BLaER1 (cell line): Measurements from ENCODE around the gene GPR25.

Experiments
- H3K27ac ChIP-seq: shearing (Covaris generic); formaldehyde crosslinking; 2 replicates; pipeline ENCODE4 v1.8.1; 2022
- H3K27me3 ChIP-seq: shearing (Covaris generic); formaldehyde crosslinking; 2 replicates; pipeline ENCODE4 v1.8.1; 2022
- H3K36me3 ChIP-seq: shearing (Covaris generic); formaldehyde crosslinking; 2 replicates; pipeline ENCODE4 v1.8.1; 2022
- H3K4me1 ChIP-seq: shearing (Covaris generic); formaldehyde crosslinking; 2 replicates; pipeline ENCODE4 v1.8.1; 2022
- H3K4me2 ChIP-seq: shearing (Covaris generic); formaldehyde crosslinking; 2 replicates; pipeline ENCODE4 v1.8.1; 2022
- H3K4me3 ChIP-seq: shearing (Covaris generic); formaldehyde crosslinking; 2 replicates; pipeline ENCODE4 v1.8.1; 2022
- H3K9ac ChIP-seq: shearing (Covaris generic); formaldehyde crosslinking; 2 replicates; pipeline ENCODE4 v1.8.1; 2022
- H3K9me3 ChIP-seq: shearing (Covaris generic); formaldehyde crosslinking; 2 replicates; pipeline ENCODE4 v1.8.1; 2022
- H4K20me1 ChIP-seq: shearing (Covaris generic); formaldehyde crosslinking; 2 replicates; pipeline ENCODE4 v1.8.1; 2022
- Cebpa-rat ChIP-seq: shearing (Covaris generic); IDR thresholded peaks from 2 replicates; pipeline ENCODE4 v1.8.1; 2022

The GPR25 gene

DNA sequence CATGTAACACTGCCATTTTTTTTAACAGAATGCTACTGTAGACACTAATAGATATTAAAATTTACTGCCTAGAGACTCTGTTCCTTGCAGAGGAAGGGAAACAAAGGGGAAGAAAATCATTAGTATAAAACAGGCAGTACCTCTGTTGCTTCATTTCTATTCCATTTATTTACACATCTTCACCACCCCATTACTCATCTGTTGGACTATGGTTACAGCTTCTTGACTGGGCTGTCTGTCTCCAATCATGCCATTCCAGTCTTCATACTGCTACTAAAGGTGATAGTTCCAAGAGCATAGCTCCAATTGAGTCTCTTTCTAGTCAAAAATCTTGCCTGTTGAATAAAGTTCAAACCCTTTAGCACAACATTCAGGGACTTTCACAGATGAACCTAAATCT, 22.2 kb upstream of the GPR25 start:
- Histone ChIP-seq H3K4me2 (no peak overlapping the region), H3K4me3 (no peak overlapping the region), H3K4me1 (no peaks in the 10 kb centered on the region), H3K27me3 (no peaks in the 10 kb centered on the region), H3K36me3 (peaks cover 41% of the 10 kb centered on the region), H3K27ac (no peak overlapping the region), H4K20me1 (no peaks in the 10 kb centered on the region), H3K9me3 (no peaks in the 10 kb centered on the region), H3K9ac (no peak overlapping the region)
- TF ChIP-seq Cebpa-rat, result no peak

DNA sequence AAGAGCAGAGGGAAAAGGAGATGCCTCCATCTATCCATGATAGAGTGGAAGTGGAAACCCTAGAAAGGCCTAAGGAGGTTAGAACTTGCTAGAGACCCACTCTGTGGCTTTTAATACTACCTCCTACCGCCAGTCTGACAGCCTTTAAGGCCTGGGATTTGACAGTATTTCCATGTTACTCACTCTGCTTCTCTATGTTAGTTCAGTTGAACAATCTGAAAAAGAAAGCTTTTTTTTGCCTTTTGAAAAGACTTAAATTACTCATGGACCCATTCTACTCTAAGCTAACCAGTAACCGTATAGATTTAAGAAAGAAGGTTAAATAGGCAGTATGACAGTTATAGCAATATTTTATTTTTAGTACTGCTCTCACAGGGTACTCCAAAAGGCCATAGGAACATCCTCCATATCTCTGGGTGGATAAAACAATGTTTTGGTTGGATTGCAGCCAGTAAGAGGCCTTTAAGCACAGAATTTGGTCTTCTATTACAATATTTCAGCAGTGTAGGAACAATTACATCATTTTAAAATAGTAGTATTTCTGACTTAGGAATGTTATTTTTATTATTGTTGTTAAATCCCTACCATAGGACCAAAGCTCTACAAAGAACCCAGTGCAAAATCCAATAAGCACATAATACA, 15.9 kb upstream of the GPR25 start:
- no peak for TF ChIP-seq Cebpa-rat
- H3K27ac ChIP-seq, result no peak overlapping the region
- H3K9ac ChIP-seq, result no peak overlapping the region
- H3K4me2 ChIP-seq, result no peak overlapping the region
- H3K9me3 ChIP-seq, result no peaks in the 10 kb centered on the region
- H4K20me1 ChIP-seq, result no peaks in the 10 kb centered on the region
- no peaks in the 10 kb centered on the region for H3K4me1 ChIP-seq
- H3K36me3 ChIP-seq, result peaks cover 26% of the 10 kb centered on the region
- H3K27me3 ChIP-seq, result no peaks in the 10 kb centered on the region
- H3K4me3 ChIP-seq, result no peak overlapping the region

DNA sequence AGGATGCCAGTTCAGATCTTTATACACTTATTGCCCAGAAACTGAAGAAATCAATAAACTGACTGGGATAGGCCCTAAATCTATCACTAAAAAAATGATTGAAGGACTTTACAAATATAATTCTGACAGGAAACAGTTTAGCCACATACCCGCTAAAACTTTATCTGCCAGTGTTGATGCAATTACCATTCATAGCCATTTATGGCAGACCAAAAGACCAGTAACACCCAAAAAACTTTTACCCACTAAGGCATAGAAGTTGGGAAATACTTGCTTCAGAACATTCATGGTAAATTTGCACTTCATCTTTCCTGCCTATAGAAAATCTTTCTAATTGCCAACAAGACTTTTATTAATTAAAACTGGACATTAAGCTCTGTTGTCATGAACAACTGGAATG, 15.0 kb upstream of the GPR25 start:
- Histone ChIP-seq H3K9me3 (no peaks in the 10 kb centered on the region), H3K4me2 (no peak overlapping the region), H4K20me1 (no peaks in the 10 kb centered on the region), H3K27me3 (no peaks in the 10 kb centered on the region), H3K4me1 (no peaks in the 10 kb centered on the region), H3K36me3 (peaks cover 29% of the 10 kb centered on the region), H3K27ac (no peak overlapping the region), H3K9ac (no peak overlapping the region), H3K4me3 (no peak overlapping the region)
- no peak for TF ChIP-seq Cebpa-rat

DNA sequence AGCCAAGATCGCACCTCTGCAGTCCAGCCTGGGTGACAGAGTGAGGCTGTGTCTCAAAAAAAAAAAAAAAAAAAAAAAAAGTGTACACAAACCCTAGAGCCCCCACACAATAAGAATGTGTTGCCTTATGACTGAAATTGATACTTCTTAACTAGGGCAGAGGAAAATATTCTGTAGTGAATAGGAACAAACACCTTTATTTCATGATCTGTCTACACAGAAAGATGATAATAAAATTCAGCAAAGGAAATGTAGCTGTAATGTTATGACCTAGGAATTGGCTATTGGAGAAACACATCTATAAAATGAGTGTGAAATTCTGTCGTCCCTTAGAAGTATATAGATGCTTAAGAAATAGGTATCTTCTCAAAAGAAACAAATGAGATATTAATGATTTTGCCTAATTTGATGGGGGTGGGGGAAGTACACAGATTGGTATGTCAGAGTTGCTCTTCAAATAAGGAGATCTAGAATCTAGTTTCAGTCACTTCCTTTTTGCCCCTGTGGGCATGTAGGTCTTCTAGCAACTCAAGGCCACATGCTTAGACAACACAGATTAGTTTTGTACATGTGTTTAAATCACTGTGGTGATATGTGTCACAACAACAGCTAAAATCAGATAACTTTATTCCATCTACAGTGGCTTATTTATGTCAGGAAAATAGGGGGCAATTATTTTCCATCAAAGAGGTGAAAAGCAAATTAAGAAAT, 10.7 kb upstream of the GPR25 start:
- H4K20me1 ChIP-seq, result no peaks in the 10 kb centered on the region
- no peak for TF ChIP-seq Cebpa-rat
- H3K9ac ChIP-seq, result no peak overlapping the region
- peaks cover 22% of the 10 kb centered on the region for H3K4me1 ChIP-seq
- no peak overlapping the region for H3K4me3 ChIP-seq
- peaks cover 19% of the 10 kb centered on the region; the same call in 1 of the 2 replicates for H3K36me3 ChIP-seq
- no peaks in the 10 kb centered on the region for H3K27me3 ChIP-seq
- H3K27ac ChIP-seq, result no peak overlapping the region
- no peaks in the 10 kb centered on the region for H3K9me3 ChIP-seq
- no peak overlapping the region for H3K4me2 ChIP-seq

DNA sequence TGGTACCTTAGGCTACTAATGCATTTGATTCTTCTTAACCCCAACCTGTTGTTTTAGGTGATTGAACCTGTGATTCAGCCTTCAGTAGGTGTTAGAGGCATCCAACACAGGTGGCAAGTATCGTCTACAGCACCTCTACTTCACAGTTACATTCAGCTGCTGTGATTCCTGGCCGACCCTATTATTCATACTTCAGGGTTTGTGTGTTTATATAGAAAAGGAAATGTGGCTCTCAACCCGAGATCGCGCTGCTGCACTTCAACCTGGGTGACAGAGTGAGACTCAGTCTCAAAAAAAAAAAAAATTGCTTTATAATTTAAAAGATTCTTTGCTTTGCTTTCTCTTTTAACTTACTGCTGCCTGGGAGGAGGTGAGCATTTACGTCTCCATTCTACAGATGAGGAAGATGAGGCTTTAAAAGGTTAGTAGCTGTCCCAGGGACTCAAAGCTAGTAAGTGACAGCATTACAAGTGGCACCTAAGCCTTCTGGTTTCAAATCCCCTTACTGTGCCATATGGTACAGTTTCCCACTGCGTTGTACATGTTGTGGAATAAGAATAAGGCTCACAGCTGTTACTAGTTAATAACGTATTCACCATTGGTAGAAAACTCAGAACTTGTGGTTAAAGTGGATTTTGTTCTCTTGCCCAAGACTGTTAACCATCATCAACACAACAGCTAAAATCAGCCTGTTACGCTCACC, 9.9 kb upstream of the GPR25 start:
- no peak for TF ChIP-seq Cebpa-rat
- peaks cover 24% of the 10 kb centered on the region for H3K4me1 ChIP-seq
- H3K27ac ChIP-seq, result no peak overlapping the region
- H3K36me3 ChIP-seq, result peaks cover 15% of the 10 kb centered on the region; the same call in 1 of the 2 replicates
- no peak overlapping the region for H3K4me2 ChIP-seq
- no peak overlapping the region for H3K9ac ChIP-seq
- no peaks in the 10 kb centered on the region for H3K27me3 ChIP-seq
- H3K9me3 ChIP-seq, result no peaks in the 10 kb centered on the region
- no peaks in the 10 kb centered on the region for H4K20me1 ChIP-seq
- no peak overlapping the region for H3K4me3 ChIP-seq

DNA sequence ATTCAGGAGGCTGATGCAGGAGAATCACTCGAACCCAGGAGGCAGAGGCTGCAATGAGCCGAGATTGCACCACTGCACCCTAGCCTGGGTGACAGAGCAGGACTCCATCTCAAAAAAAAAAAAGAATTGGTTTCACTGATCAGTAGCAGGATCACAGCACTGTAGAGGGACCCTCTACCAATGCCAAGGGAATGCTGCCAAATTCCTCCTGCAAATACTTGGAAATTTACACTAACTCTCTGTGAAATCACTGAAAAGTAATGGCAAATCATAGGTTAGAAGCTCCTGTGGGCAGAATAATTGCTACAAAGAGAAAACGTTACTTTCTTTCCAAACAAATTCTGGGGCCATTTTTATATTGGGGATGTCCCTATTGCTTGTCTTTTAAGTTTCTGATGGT, 6.7 kb upstream of the GPR25 start:
- no peak overlapping the region for H3K27ac ChIP-seq
- H3K9ac ChIP-seq, result no peak overlapping the region
- TF ChIP-seq Cebpa-rat, result no peak
- no peaks in the 10 kb centered on the region for H3K9me3 ChIP-seq
- H3K4me1 ChIP-seq, result peaks cover 47% of the 10 kb centered on the region
- H3K36me3 ChIP-seq, result peaks cover 13% of the 10 kb centered on the region; the same call in 1 of the 2 replicates
- H3K4me2 ChIP-seq, result peak overlapping the region; percentile 23; the same call in 1 of the 2 replicates
- no peaks in the 10 kb centered on the region for H4K20me1 ChIP-seq
- H3K27me3 ChIP-seq, result no peaks in the 10 kb centered on the region
- H3K4me3 ChIP-seq, result no peak overlapping the region

DNA sequence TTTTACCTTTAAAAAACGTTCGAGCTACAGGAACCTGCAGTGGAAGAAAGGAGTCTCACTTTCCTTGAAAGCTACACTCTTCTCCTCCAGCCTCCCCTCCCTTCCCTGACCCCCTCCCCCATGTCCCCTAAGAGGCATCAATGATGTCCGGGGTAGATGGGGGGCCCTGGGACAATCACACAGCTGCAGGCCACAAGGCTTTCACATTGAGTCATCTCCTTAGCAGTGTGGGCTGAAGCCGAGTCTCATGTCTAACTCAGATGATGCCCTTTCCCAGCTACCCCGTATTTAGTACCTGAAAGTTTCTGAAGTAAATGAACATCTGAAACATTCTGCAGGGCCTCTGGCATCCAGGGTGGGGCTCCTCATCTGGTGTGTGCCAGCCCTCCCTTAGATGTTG, 6.3 kb upstream of the GPR25 start:
- peaks cover 51% of the 10 kb centered on the region for H3K4me1 ChIP-seq
- H3K36me3 ChIP-seq, result peaks cover 13% of the 10 kb centered on the region; the same call in 1 of the 2 replicates
- TF ChIP-seq Cebpa-rat, result no peak
- no peak overlapping the region for H3K4me3 ChIP-seq
- H3K27me3 ChIP-seq, result no peaks in the 10 kb centered on the region
- no peak overlapping the region for H3K27ac ChIP-seq
- H3K9ac ChIP-seq, result no peak overlapping the region
- no peaks in the 10 kb centered on the region for H3K9me3 ChIP-seq
- H3K4me2 ChIP-seq, result peak overlapping the region; percentile 23; the same call in 1 of the 2 replicates
- no peaks in the 10 kb centered on the region for H4K20me1 ChIP-seq

DNA sequence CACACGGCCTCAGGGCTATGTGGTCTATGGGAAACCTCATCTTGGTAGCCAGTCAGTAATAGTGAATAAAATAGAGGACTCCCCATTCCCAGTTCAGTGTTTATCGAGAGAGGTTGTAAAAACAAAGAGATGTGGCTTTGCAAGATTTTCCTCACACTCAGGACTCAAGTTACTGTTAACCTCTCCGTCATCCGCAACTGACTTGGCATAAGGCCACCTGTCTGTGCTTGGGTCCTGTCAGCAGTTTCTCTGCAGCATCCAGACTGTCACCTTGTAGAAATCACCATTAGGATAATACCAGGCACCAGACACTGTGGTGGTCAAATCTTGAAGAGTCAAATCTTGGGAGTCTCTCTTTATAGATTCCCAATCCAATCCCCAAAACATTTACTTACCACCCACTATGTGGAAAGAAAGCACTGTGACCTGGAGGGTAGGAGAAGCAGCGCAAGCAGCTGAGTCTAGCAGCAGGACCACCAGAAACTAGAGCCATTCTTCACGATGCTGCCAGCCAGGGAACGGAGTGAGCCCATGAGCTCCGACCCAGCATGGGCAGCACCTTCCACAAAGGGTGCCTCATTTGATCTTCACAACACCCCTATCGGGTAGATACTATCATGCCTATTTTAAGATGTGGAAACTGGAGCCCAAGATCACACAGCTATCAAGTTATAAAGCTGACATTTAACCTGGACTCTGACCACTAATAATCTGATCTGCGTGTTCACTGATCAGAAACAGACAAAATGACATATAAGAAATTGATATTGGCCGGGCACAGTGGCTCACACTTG, 5.6 kb upstream of the GPR25 start:
- Histone ChIP-seq H3K9ac (no peak overlapping the region), H3K4me1 (peaks cover 53% of the 10 kb centered on the region), H3K27ac (no peak overlapping the region), H3K36me3 (peaks cover 13% of the 10 kb centered on the region; the same call in 1 of the 2 replicates), H3K4me3 (no peak overlapping the region), H3K27me3 (no peaks in the 10 kb centered on the region), H4K20me1 (no peaks in the 10 kb centered on the region), H3K4me2 (no peak overlapping the region), H3K9me3 (no peaks in the 10 kb centered on the region)
- TF ChIP-seq Cebpa-rat, result no peak

DNA sequence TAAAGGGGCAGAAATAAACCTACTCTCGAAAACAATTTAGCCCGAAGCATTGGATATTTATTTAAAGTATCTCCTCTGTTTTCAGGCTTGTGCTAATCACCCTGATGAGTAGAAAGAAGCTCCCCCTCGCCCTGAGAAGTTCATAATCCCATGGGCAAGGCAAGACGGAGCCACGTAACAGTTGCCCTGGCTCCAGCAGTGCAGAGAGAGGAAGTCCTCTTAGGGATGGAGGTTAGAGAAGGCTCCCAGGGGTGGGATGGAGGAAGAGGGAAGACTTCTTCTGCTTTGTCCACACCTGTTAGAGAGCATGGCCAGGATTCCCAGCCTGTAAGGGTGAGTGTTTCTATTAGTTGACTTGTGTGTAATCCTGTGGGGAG, 3.4 kb upstream of the GPR25 start:
- H3K4me3 ChIP-seq, result peak overlapping the region; percentile 40; the same call in 1 of the 2 replicates
- peak overlapping the region; percentile 94 for H3K4me2 ChIP-seq
- peaks cover 13% of the 10 kb centered on the region for H3K27me3 ChIP-seq
- peak overlapping the region; percentile 78 for H3K27ac ChIP-seq
- H4K20me1 ChIP-seq, result no peaks in the 10 kb centered on the region
- H3K36me3 ChIP-seq, result no peaks in the 10 kb centered on the region
- H3K9me3 ChIP-seq, result no peaks in the 10 kb centered on the region
- TF ChIP-seq Cebpa-rat, result no peak
- peaks cover 67% of the 10 kb centered on the region for H3K4me1 ChIP-seq
- peak overlapping the region; percentile 59 for H3K9ac ChIP-seq
